Left renal pelvis (tissue), 4 donors: ENCODE results near the gene VAV2. TPM values are rescaled to one million over a fixed set of nuclear protein-coding genes. Genes with fewer than 3 reads are reported as not detected.
A peak's percentile ranks its signal among the peaks of the same experiment; 100 is the strongest.

ENCODE experiments used
- DNase-seq, 4 donors: peaks; one replicate each; pipeline ENCODE4 v3.0.0-alpha.2; 2013; ENCODE audit warnings: low read depth in 4 of 4, low spot score in 3 of 4
- polyA plus RNA-seq, 4 donors: library from polyadenylated mRNA; unstranded; fragments of 120-200 nt; gene quantifications; one replicate each; pipeline ENCODE4 v1.2.1, GENCODE V29; 2013; ENCODE audit not compliant: insufficient read length in 4 of 4

Gene VAV2
- polyA plus RNA-seq, 4 donors: 14.7 to 47.1 (median 34.7) TPM

- DNase-seq: no peak
Measured at GRCh38 chr9:133864011-133864410, 128.1 kb downstream of the VAV2 start.

- no peak for DNase-seq
Measured at GRCh38 chr9:133863257-133863592, 128.9 kb downstream of the VAV2 start.

- no peak for DNase-seq
Measured at GRCh38 chr9:133862585-133863256, 129.4 kb downstream of the VAV2 start.

- DNase-seq: no peak
Measured at GRCh38 chr9:133861692-133862091, 130.4 kb downstream of the VAV2 start.

GRCh38 chr9:133861086-133861485 is 131.0 kb downstream of the VAV2 start:
- DNase-seq: no peak

GRCh38 chr9:133858771-133859170 is 133.4 kb downstream of the VAV2 start:
- DNase-seq: no peak

GRCh38 chr9:133857639-133858038 is 134.5 kb downstream of the VAV2 start:
- no peak for DNase-seq

GRCh38 chr9:133856798-133857197 is 135.3 kb downstream of the VAV2 start:
- no peak for DNase-seq

GRCh38 chr9:133855802-133856521 is 136.2 kb downstream of the VAV2 start:
- DNase-seq: peak; percentile 47 to 67 (median 63)

GRCh38 chr9:133855371-133855770 is 136.8 kb downstream of the VAV2 start:
- no peak for DNase-seq

- no peak for DNase-seq
Measured at GRCh38 chr9:133854765-133855164, 137.4 kb downstream of the VAV2 start.

- no peak for DNase-seq
Measured at GRCh38 chr9:133854048-133854447, 138.1 kb downstream of the VAV2 start.

GRCh38 chr9:133853331-133853730 is 138.8 kb downstream of the VAV2 start:
- no peak for DNase-seq

- no peak for DNase-seq
Measured at GRCh38 chr9:133852431-133852830, 139.7 kb downstream of the VAV2 start.

- no peak for DNase-seq
Measured at GRCh38 chr9:133851693-133852092, 140.4 kb downstream of the VAV2 start.

- no peak for DNase-seq
Measured at GRCh38 chr9:133850937-133851336, 141.2 kb downstream of the VAV2 start.

- DNase-seq: no peak
Measured at GRCh38 chr9:133850161-133850560, 142.0 kb downstream of the VAV2 start.

- no peak for DNase-seq
Measured at GRCh38 chr9:133849110-133849670, 142.9 kb downstream of the VAV2 start.

GRCh38 chr9:133848471-133849109 is 143.5 kb downstream of the VAV2 start:
- no peak for DNase-seq

- no peak for DNase-seq
Measured at GRCh38 chr9:133846483-133847090, 145.5 kb downstream of the VAV2 start.

GRCh38 chr9:133845440-133845839 is 146.7 kb downstream of the VAV2 start:
- DNase-seq: no peak
